C4-2B (cell line): ENCODE results near the gene CPXM1.
A peak's percentile ranks its signal among the peaks of the same experiment; 100 is the strongest.

ENCODE experiments used
- H3K27ac ChIP-seq: fragments of 450-650 bp; 2 replicates; pipeline ENCODE4 v1.5.1; 2017
- ZFX ChIP-seq: fragments of 450-650 bp; IDR thresholded peaks from 2 replicates; pipeline ENCODE4 v1.6.1; 2017
- TF ChIP-seq, protein P1 (sequence below): fragments of 450-650 bp; conservative IDR thresholded peaks from 2 replicates; pipeline ENCODE4 v1.5.1; 2017; ENCODE audit warnings: mild to moderate bottlenecking

CPXM1 gene

DNA sequence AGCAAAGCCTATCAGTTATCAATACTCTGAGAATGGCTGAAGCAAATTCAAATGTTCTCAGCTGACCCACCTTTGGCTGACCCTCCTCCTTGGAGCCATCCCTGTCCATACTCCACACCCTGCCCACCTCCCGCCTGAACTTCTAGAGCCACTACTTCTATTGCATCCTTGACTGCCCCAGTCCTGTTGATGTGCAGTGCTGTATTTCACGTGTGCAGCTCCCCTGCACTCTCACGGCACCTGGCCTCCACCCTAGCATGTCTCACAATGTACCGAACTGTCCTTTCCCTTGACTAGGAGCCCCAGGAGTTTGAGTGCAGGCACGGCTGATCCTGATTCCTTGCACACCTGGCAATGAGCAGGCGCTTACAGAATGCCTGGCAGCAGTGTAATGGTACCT lies 7.0 kb downstream of the CPXM1 start:
- no peak overlapping the region for H3K27ac ChIP-seq
- TF ChIP-seq ZFX = no peak
- TF ChIP-seq, protein P1, sequence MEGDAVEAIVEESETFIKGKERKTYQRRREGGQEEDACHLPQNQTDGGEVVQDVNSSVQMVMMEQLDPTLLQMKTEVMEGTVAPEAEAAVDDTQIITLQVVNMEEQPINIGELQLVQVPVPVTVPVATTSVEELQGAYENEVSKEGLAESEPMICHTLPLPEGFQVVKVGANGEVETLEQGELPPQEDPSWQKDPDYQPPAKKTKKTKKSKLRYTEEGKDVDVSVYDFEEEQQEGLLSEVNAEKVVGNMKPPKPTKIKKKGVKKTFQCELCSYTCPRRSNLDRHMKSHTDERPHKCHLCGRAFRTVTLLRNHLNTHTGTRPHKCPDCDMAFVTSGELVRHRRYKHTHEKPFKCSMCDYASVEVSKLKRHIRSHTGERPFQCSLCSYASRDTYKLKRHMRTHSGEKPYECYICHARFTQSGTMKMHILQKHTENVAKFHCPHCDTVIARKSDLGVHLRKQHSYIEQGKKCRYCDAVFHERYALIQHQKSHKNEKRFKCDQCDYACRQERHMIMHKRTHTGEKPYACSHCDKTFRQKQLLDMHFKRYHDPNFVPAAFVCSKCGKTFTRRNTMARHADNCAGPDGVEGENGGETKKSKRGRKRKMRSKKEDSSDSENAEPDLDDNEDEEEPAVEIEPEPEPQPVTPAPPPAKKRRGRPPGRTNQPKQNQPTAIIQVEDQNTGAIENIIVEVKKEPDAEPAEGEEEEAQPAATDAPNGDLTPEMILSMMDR = no peak

DNA sequence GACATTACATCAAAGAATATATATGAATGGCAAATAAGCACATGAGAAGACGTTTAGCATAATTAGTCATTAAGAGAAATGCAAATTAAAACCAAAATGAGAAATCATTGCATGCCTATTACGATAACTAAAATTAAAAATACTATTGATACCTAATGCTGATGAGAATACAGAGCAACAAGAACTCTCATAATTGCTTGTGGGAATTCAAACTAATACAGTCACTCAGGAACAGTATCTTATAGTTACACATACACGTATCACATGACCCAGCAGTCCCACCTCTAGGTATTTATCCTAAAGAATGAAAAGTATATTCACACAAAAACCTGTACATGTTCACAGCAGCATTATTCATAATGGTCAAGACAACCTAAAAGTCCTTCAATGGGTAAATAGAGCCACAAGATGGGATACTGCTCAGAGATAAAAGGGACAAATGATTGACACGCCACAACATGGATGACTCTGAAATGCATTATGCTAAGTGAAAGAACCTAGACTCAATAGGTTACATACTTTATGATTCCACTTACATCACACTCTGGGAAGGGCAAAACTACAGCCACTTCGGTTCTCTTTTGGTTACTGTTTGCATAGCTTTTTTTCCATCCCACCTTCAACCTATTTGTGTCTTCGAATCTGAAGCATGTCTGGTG lies 16.4 kb downstream of the CPXM1 start:
- H3K27ac ChIP-seq = no peak overlapping the region
- TF ChIP-seq, protein P1 = no peak
- no peak for TF ChIP-seq ZFX

DNA sequence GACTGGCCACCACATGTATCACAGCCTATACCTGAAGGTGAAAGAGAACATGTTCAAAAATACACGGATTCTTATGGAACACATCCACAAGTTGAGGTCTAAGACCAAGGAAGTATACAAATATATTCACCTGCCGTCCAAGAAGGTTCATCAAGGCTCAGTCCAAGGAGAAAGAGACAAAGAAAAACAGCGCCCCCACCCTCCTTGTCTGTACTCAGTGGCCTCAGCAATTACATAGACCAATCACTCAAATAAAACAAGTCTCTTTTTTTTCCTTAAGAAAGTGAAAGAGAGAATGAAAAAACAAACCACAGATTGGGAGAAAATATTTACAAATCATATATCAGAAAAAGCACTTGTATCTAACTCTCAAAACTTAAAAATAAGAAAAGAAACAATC lies 19.5 kb downstream of the CPXM1 start:
- no peak overlapping the region for H3K27ac ChIP-seq
- TF ChIP-seq, protein P1 = peak; percentile 21; the same call in 1 of the 2 replicates
- TF ChIP-seq ZFX = no peak

DNA sequence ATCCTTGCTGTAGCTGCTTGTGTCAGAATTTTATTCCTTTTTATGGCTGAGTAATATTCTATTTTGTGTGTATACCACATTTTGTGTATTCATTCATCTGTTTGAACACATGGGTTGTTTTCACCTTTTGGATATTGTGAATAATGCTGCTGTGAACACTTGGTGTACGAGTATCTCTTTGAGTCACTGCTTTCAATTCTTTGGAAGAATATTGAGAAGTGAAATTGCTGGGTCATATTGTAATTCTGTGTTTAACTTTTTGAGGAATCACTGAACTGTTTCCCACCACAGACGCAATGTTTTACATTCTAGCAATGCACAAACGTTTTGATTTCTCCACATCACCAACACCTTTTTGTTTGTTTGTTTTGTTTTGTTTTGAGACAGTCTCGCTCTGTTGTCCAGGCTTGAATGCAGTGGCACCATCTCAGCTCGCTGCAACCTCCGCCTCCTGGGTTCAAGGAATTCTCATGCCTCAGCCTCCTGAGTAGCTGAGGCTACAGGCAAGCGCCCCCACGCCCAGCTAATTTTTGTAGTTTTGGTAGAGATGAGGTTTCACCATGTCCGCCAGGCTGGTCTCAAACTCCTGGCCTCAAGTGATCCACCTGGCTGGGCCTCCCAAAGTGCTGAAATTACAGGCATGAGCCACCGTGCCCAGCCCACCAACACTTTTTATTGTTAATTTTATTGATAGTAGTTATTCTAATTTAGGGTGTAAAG lies 21.7 kb downstream of the CPXM1 start:
- H3K27ac ChIP-seq = no peak overlapping the region
- no peak for TF ChIP-seq ZFX
- TF ChIP-seq, protein P1 = no peak

DNA sequence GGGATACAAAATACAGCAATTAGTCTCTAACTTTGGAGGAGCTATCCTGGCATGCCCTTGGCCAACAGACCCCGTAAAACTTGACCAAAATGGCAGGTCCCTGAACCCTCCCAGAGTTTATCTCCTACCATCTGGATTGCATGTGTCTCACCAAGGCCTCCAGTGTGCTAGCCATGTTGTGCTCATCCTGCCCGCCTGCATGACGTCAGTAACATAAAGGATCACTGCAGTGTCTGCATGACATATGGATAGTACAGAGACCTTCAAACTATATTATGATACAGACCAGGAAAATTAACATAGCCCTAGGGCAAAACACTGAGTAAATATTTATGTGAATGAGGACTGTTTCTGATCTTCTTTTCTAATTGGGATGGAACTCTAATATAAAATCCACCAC lies 25.3 kb downstream of the CPXM1 start:
- TF ChIP-seq, protein P1 = no peak
- no peak for TF ChIP-seq ZFX
- no peak overlapping the region for H3K27ac ChIP-seq

DNA sequence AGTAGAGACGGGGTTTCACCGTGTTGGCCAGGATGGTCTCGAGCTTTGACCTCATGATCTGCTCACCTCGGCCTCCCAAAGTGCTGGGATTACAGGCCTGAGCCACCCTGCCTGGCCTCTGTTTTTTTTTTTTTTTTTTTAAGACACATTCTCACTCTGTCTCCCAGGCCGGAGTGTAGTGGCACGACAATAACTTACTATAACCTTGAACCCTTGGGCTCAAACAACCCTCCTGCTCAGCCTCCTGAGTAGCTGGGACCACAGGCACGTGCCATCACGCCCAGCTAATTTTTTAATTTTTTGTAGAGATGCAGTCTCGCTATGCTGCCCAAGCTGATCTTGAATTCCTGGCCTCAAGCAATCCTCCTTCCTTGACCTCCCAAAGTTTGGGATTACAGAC lies 26.6 kb downstream of the CPXM1 start:
- H3K27ac ChIP-seq = no peak overlapping the region
- TF ChIP-seq, protein P1 = no peak
- TF ChIP-seq ZFX = no peak

DNA sequence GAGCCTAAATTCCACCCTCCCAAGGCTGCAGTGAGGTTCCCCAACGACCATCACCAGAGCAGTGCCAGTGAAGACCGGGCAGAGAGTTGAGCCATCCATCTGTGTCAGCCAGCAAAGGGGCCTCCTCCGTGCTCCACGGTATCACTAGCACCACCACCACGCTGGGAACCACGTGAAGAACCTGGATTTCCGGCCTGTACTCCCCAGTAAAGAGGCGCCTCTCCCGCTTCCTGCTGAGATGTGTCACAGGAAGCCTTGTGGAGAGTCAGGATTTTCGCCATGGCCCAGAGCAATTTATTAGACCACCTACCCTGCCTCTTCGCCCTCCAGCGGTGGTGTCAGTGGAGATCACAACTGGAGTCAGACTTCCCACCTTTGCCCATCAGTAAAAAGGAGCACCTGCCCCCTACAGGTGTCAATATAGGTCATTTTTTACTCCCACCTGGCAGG lies 28.8 kb downstream of the CPXM1 start:
- no peak for TF ChIP-seq ZFX
- TF ChIP-seq, protein P1 = no peak
- H3K27ac ChIP-seq = no peak overlapping the region

DNA sequence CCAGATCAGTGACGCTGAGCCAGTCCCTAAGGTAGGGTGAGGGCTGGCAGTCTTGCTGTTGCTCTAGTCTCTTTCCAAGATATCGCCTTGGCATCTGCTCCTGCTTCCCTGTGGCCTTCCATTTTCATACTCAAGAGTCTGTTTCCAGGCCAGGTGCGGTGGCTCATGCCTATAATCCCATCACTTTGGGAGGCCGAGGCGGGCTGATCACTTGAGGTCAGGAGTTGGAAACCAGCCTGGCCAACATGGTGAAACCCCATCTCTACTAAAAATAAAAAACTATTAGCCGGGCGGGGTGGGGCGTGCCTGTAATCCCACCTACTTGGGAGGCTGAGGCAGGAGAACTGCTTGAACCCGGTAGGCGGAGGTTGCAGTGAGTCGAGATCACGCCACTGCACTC lies 30.3 kb downstream of the CPXM1 start:
- peak overlapping the region; percentile 87; the same call in 1 of the 2 replicates for H3K27ac ChIP-seq
